CD4-positive, alpha-beta T cell treated with Interferon alpha-2 for 1 hour (primary cell): Measurements from ENCODE around the gene TBK1.

Source experiments
- DNase-seq, 2 donors: peaks; one replicate each; pipeline ENCODE4 v3.0.0-alpha.2; 2020 to 2022

TBK1 gene

GRCh38 chr12:64451687-64452558 lies at the start of gene TBK1:
Gene TBK1 (plus strand): TSS chr12:64452120. CDS start chr12:64455871, 3,751 bp downstream.
- peak; percentile 74 to 77 for DNase-seq

- no peak for DNase-seq
These were observed 49.7 kb upstream of the TBK1 start for GRCh38 chr12:64402181-64402580.

DNA sequence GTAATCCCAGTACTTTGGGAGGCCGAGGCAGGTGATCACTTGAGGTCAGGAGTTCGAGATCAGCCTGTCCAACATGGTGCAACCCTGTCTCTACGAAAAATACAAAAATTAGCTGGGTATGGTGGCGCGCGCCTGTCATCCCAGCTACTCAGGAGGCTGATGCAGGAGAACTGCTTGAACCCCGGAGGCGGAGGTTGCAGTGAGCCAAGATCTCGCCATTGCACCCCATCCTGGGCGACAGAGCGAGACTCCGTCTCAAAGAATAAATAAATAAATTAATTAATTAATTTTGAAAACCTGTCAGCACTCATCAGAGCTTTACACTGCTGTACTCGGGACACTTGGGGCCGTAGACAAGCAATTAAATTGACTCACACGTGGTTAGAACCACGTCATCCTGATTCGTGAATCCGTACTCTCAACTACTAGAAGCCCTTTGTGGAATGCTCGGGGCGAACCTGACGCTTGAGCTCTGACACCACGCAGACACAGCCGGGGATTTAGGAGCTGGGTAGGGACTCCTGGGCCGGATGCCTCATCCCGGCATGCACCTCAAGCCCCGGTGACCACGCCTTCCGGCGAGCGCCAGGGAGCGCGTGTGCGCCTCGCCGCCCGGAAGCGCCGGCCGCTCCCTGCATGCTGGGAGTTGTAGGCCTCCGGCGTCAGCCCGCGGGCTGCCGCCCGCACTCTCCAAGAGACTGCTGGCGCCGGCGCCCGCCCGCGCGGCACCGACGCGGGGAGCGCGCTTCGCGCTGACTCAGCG lies 48.0 kb upstream of the TBK1 start, which contains the start of gene XPOT:
Gene XPOT (plus strand): TSS at position 686 of the 763 bp plus-strand sequence. CDS start 5,644 bp downstream, outside the sequence.
- peak; percentile 94 to 95 for DNase-seq

DNA sequence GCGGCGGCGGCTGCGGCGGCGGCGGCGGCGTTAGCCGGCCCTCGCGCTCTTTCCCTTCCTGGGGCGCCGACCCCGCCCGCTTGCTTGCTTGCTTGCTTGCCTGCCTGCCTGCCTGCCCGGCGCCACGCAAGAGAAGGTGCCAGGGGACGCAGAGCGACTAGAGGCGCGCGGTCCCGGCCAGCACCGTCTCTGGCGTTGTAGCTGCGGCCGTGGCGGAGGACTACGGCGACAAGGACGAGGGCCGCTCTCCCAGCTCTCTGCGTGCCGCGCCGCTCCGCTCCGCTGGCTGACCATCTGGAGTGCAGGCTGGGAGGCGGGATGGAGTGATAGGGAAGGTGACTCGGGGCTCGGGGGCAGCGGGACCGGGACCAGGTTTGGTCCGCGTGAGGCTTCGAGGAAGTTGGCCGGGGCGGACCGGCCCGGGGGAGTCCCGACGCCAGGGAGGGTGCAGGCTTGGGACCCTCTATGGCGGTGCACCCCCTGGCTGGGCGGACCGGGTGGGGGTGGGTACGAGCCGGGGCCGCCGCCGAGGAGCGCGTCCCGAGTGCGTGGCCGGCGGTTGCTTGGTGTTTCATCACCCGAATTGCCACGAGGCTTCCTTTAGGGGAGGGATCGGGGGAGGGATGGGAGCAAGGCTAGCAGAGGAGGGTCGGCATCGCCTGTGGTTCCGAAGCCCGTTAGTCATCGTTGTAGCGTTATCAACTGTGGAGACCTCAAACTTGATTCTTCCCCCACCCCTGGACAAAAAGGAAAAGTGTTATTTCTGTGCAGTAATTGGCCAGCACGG lies 47.3 kb upstream of the TBK1 start:
- peak in 1 of 2 donors; percentile 44 for DNase-seq

GRCh38 chr12:64407342-64408223 lies 44.3 kb upstream of the TBK1 start:
- no peak for DNase-seq

DNA sequence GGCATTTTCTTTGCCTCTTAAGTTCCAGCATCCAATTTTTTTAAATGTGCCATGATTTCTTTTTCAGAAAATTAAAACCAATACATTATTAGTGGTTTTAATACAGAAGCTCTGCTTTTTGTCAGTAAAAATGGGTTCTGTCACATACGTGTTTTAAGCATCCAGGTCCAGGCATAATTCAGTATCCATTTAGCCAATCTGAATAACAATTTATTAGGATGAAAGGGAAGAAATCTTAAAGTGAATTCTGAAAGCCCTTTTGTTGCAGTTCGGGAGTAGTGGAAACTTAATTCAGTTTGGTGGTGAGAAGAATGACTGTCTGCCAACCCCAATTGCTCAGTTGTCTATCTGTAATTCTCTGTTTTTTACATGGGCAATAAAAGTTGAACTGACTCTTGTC lies 40.5 kb upstream of the TBK1 start:
- no peak for DNase-seq

DNA sequence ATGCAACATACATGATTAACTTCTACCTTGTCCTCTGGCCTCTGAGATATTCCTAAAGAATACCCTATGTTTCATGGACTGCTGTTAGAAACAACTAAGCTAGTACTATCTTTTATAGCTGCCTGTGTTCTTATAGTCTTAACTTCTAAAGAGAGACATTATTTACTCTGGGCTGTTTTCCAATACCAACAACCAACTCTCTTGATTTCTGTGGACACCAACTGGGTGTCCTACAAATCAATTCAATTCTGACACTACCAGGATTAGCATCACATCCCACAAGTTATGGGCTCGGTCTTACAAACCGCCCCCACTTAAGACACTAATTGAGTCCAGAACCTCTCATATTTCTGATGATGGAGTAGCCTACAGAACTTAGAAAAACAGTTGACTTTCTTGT lies 39.5 kb upstream of the TBK1 start:
- no peak for DNase-seq

GRCh38 chr12:64413884-64414283 lies 38.0 kb upstream of the TBK1 start:
- DNase-seq, result no peak

DNA sequence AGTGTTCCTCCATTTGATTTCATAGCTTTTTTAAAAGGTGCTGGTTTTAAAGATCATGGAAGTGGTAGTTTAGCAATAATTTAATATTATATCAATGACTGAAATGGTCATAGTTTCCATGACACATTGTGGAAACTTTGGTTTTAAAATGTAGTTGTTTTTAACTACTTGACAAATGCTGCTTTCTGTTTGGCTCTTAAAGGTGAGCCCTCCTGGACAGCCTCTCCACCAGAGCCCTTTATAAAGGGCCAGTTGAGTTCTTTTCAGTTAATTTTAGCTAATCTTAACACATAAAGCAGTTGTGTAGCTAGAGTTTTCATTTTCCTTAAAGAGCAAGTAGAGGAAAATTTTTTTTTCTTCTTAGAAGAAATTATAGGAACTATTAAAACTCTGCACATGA lies 33.7 kb upstream of the TBK1 start:
- no peak for DNase-seq

DNA sequence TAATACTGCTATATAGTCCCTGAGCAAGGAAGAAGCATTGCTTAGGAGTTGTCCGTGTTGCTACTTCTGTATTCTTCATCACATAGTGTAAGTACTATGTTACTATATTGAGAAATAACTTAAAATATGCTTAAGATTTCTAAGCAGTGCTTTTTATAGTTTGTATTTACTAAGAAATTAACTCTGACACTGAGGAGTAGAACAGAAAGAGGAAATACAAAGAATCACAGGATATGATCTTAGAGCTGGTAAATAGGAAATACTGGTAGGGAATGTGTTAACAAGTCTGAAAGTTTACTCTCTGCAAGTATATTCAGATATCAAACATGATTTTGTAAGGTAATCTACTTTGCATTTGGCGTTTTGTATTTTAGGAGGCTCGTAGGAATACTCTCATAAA lies 32.2 kb upstream of the TBK1 start:
- DNase-seq, result no peak

DNA sequence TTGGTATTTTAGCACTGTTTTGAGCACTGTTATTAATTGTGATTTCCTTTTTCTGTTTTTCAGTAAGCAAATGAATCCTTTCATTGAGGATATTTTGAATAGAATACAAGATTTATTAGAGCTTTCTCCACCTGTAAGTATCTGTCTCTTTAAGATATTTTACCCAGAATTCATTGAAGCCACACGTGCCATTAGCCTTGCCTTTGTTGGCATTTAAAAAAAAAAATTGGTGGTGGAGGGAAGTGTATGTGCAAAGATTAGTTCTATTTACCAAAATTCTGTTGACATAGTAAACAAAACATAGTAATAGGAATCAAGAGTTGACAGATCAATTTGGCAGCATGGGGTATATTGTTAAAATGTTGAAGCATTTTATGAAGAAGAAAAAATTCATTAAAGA lies 23.9 kb upstream of the TBK1 start:
- no peak for DNase-seq

GRCh38 chr12:64428956-64429355 lies 23.0 kb upstream of the TBK1 start:
- no peak for DNase-seq

DNA sequence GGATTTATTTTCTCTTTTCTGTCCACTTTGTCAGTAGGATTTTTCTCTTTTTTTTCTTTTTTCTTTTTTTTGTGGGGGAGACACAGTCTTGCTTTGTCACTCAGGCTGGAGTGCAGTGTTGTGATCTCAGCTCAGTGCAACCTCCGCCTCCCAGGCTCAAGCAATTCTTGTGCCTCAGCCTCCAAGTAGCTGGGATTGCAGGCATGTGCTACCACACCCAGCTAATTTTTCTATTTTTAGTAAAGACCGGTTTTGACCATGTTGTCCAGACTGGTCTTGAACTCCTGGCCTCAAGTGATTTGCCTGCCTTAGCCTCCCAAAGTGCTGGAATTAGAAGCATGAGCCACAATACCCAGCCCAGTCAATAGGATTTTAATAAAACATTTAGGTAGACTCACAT lies 21.0 kb upstream of the TBK1 start:
- no peak for DNase-seq

DNA sequence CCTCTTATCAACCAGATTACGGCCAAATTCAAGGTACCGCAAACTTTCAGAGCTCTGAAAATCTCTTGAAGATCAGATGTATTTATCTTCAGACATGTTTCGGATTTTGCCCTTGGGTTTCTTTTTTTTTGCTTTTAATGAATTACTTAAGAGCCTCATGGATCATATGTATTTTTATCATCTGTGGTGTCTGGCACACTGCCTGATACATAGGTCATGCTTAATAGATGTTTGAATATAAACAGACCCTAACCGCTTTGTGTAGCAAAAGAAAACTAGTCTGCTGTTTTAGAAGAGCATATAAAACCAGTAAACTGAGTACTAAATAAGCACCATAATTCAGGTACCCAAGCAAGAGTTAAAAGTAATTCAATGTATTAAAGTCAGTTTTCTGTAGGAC lies 20.1 kb upstream of the TBK1 start:
- no peak for DNase-seq

DNA sequence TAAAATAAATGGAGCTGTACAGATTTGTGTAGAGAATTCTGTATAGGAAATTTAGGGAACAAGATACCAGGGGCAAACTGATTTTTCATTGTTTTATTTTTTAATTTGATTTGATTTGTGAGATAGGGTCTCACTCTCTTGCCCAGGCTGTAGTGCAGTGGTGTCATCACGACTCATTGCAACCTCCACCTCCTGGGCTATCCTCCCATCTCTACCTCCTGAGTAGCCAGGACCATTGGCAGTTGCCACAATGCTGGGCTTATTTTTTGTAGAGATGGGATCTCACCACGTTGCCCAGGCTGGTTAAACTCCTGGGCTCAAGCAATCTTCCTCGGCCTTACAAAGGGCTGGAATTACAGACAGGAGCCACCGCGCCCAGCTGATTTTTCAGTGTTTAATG lies 18.0 kb upstream of the TBK1 start:
- DNase-seq, result no peak

DNA sequence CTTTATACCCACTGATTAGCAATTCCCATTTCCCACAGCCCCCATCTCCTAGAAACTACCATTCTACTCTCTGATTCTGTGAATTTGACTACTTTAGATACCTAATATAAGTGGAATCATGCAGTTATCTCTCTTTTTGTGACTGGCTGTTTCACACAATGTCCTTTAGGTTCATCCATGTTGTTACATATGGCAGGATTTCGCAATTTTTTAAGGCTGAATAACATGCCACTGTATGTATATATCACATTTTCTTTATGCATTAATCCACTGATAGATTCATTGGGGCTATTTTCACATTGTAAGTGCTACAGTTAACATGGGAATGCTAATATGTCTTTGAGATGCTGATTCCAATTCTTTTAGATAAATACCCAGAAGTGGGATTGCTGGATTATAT lies 11.8 kb upstream of the TBK1 start:
- DNase-seq, result no peak

DNA sequence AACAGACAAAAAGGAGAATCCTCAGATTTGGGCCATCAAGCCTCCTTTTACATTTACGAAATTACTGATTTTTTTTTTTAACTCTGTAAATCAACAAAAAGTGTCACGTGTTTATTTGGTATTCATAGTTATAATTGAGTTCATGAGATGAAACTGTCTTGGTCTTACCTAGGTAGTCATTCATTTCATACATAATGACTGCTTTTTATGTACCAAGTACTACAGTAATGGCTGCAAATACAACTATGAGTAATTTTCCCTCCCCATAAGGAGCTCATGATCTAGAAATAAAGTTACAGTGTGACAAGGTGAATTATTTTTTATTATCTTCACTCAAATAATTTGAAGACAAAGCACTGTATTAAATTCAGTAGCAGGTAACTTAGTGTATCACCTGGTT lies 6.4 kb upstream of the TBK1 start:
- no peak for DNase-seq

GRCh38 chr12:64446295-64446694 lies 5.6 kb upstream of the TBK1 start:
- no peak for DNase-seq

DNA sequence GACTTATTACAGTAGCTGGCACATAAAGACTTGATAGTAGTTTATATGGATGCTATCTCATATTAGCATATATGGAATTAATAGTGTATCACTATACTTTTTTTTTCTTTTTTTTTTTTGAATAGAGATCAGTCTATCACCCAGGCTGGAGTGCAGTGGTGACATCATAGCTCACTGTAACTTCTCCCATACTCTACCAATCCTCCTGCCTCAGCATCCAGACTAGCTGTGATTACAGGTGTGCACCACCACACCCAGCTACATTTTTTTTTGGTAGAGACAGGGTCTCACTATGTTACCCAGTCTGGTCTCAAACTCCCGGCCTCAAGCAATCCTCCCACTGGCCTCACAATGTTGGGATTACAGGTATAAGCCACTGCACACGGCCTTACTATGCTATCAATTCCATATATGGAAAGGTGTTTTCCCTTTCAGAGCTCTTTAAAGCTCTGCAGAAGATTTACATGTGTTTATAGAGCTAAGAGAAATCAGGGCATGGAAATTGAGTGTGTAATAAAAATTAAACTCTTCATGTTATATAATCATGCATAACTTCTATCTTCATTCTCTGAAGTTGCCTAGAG lies 1.8 kb upstream of the TBK1 start:
- DNase-seq, result no peak

GRCh38 chr12:64450711-64451486 lies 1.0 kb upstream of the TBK1 start:
- peak in 1 of 2 donors; percentile 21 for DNase-seq
